Measurements from ENCODE around the gene B3GNT9. TPM values are rescaled to one million over a fixed set of nuclear protein-coding genes. Genes with fewer than 3 reads are reported as not detected.

The B3GNT9 gene
- total RNA-seq, 1 donor from 2014 or later = 13.9 TPM

- DNase-seq (ENCODE audit: low spot score) (no peak), ATAC-seq (peak; percentile 46)
- intact Hi-C loops (cut with DNase I) = no loop called here
Observed at GRCh38 chr16:67170949-67171649, 20.3 kb upstream of the B3GNT9 start.

DNA sequence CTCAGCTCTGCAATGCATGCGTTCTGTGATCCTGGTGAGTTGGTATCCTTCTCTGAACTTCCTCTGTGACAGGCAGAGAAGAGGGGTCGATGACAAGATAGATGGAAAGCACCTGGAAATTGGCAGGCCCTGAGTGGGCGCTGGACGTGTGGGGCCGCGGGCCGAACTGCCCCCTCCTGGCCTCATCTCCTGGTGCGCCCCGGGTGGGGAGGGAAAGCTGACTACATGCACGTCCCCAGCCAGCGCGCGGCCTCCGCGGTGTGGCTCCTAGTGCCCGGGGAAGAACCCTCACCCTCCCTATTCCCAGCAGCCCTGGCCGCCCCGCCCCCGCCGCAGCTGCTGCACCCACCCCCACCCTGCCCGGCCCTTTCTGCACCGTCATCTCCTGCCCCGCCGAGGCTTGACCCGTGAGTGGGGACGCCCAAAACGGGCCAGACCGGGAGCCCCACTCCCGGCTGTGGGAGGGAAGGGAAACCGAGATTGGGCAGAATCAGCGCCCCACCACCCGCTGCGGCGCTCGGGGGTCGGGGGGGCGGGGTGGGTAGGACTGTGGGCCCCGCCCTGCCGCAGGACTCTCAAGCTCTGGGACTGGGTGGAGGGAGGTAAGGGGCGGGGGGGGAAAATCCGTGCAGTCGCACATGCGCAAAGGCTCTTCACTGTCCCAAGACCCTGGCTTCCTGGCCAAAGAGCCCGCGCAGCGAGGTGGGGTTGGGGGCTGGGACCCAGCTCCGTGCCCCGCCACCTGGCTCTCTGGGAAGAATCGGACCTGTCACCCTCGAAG is 19.6 kb upstream of the B3GNT9 start, which contains the start of gene NOL3:
TSS of gene NOL3 (plus strand) at position 371 of the 781 bp plus-strand sequence.
- intact Hi-C loops (cut with DNase I) = no loop called here
- ATAC-seq (peak; percentile 71), DNase-seq (ENCODE audit: low spot score) (peak; percentile 88)

- no peak for DNase-seq (ENCODE audit: low spot score)
- ATAC-seq = no peak
- intact Hi-C loops (cut with DNase I) = no loop called here
Observed at GRCh38 chr16:67169642-67170167, 18.9 kb upstream of the B3GNT9 start.

- ATAC-seq = no peak
Observed at GRCh38 chr16:67169011-67169451, 18.2 kb upstream of the B3GNT9 start.

GRCh38 chr16:67167588-67167987 is 16.8 kb upstream of the B3GNT9 start:
- ATAC-seq (no peak), DNase-seq (ENCODE audit: low spot score) (no peak)
- intact Hi-C loops (cut with DNase I) = no loop called here

More at GRCh38 chr16:67169011-67169451, 18.2 kb upstream of the B3GNT9 start:
- no peak for DNase-seq (ENCODE audit: low spot score)
- intact Hi-C loops (cut with DNase I) = no loop called here

- ATAC-seq = no peak
- intact Hi-C loops (cut with DNase I) = no loop called here
- DNase-seq (ENCODE audit: low spot score) = no peak
Observed at GRCh38 chr16:67166598-67167168, 15.9 kb upstream of the B3GNT9 start.

- DNase-seq (ENCODE audit: low spot score) (no peak), ATAC-seq (no peak)
- intact Hi-C loops (cut with DNase I) = no loop called here
Observed at GRCh38 chr16:67166110-67166547, 15.3 kb upstream of the B3GNT9 start.

GRCh38 chr16:67165121-67166078 is 14.6 kb upstream of the B3GNT9 start:
- DNase-seq (ENCODE audit: low spot score) = no peak
- intact Hi-C loops (cut with DNase I) = no loop called here
- no peak for ATAC-seq

- peak; percentile 64 for ATAC-seq
- intact Hi-C loops (cut with DNase I) = no loop called here
- DNase-seq (ENCODE audit: low spot score) = no peak
Observed at GRCh38 chr16:67164599-67165061, 13.8 kb upstream of the B3GNT9 start, which contains the start of gene HSF4. Gene HSF4 (plus strand): TSS chr16:67164745. CDS start chr16:67164812, 67 bp downstream.

DNA sequence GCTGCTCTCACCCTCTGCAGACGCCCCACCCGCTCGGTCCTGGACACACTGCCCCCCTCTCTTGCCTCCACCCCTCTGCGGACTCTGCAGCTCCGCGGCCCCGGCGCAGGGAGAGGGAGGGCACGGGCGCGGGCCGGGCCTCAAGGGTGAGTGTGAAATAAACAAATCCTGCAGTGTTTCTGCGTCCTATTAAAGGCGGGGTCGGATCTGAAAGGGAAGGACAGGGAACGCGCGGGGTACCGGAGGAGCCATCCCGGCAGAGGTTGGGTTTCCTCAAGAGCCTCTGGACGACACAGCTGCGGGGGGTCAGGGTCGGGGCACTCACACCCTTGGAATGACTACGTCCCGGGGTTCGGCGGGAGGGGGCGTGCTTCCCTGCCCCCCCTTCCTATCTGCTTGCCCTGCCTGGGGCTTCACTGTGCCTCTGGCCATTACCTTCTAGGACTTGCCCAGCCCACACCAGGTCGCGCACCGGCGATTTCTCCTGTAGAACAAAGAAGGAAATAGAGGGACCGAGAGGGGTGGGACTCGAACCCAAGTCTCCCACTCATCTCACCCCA is 13.3 kb upstream of the B3GNT9 start:
- DNase-seq (ENCODE audit: low spot score) = no peak
- intact Hi-C loops (cut with DNase I) = no loop called here

DNA sequence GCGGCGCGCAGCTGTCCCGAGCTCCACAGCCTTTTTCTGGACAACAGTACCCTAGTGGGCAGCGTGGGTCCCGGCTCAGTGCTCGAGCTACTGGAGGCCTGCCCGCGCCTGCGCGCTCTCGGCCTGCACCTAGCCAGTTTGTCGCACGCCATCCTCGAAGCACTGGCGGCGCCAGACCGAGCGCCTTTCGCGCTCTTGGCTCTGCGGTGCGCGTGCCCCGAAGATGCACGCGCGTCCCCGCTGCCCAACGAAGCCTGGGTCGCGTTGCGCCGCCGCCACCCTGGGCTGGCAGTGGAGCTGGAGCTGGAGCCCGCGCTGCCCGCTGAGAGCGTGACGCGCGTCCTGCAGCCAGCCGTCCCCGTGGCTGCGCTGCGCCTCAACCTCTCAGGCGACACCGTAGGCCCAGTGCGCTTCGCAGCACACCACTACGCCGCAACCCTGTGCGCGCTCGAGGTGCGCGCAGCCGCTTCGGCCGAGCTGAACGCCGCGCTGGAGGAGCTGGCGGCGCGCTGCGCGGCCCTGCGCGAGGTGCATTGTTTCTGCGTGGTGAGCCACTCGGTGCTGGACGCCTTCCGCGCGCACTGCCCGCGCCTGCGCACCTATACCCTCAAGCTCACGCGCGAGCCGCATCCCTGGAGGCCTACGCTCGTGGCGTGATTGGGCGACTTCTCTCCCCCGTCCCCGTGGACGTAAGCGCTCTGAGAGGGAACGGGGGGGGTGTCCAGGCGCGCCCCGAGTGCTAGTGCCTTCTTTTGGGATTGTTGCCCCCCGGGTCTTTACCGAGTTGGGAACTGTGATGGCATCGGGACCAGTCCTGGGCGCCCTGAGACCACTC is 12.6 kb upstream of the B3GNT9 start:
- DNase-seq (ENCODE audit: low spot score) = no peak
- ATAC-seq = peak; percentile 48

More for the DNA sequence above, 13.3 kb upstream of the B3GNT9 start:
- ATAC-seq = peak; percentile 55

DNA sequence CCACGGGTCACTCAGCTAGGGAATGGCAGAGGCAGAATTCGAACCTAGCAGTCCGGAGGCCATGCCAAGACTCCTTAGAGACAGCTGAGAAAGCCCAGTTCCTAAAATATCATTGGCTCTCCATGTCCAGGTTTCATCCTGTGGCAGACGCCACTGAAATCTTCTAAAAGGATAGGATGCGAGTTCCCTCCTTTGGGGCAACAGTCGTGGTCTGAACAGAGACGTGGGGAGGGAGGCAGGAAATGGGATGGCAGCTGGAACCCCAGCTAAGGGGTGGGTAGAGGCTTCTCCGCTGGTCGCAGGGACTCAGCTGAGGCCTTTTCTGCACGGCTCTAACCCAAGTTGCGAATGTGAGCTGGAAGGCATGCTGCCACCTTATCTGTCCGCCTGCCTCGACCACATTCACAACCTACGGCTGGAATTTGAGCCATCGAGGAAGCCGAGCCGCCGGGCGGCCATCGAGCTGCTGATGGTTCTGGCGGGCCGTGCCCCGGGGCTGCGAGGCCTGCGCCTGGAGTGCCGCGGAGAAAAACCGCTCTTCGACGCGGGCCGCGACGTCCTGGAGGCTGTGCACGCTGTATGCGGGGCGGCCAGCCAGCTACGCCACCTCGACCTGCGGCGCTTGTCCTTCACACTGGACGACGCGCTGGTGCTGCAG is 11.8 kb upstream of the B3GNT9 start:
- intact Hi-C loops (cut with DNase I) = no loop called here
- DNase-seq (ENCODE audit: low spot score) (no peak), ATAC-seq (no peak)

More for the DNA sequence above, 12.6 kb upstream of the B3GNT9 start:
- intact Hi-C loops (cut with DNase I) = no loop called here

DNA sequence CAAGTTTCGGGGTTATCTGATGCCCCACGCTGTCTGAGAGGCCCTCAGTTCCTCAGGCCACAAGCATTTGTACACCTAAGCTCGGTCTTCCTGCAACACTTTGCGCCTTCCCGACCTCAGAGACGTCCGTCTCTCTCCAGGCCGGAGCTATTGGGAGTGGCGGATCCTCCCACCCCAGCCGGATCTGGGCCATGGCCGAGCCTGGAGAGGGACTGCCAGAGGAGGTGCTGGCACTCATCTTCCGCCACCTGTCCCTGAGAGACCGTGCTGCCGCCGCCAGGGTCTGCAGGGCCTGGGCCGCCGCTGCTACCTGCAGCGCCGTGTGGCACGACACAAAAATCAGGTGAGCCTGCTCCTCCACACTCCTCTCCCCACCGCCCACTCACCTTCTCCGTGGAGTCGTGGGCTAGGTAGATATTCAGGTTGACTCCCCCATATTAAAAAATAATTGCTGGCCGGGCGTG is 10.8 kb upstream of the B3GNT9 start:
- DNase-seq (ENCODE audit: low spot score) (no peak), ATAC-seq (no peak)
- intact Hi-C loops (cut with DNase I) = no loop called here

DNA sequence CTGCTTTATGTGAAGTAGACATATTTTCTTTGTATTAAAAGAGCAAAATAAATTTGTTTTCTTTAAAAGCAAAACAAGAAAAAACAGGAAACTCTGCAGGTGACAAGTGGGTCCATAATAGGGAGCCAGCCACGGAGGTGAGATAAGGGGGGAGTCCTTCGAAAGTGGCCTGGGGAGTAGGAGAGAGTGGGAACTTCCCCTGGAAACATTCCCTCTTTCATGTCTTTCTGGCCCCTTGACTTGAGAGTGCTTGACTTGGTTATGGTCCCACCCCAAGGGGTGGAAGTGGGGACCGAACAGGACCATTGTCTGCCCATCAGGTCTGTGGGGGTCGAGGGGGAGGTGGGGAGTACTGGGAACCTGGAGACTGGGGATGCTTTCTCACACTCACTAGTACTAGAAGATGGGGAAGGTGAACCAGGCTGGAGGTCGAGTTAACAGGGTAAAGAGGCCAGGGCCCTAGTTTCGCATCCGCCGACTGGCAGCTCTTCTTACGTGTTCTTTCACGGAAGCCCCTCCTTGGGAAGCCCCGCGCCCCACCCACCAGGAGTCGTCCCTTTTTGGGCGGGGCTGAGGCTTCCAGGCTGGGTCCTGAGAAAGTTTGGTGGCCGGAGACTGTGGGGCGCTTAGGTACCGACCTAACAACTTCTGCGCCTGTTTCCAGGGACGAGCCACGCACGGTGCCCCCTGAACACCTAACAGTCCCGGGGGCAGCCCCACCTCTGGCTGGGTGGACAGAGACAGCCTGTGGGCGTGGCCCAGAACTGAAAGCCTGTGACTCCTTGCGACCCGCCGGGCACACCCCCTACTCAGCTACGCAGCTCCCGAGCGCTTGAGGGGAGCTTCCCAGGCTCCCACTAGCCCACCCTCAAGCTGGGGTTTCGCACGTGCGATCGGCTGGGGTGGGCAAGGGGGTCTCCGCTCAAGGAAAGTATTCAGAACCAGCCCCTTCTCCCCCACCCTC is 8.1 kb upstream of the B3GNT9 start:
- ATAC-seq = no peak
- no peak for DNase-seq (ENCODE audit: low spot score)
- intact Hi-C loops (cut with DNase I) = no loop called here

DNA sequence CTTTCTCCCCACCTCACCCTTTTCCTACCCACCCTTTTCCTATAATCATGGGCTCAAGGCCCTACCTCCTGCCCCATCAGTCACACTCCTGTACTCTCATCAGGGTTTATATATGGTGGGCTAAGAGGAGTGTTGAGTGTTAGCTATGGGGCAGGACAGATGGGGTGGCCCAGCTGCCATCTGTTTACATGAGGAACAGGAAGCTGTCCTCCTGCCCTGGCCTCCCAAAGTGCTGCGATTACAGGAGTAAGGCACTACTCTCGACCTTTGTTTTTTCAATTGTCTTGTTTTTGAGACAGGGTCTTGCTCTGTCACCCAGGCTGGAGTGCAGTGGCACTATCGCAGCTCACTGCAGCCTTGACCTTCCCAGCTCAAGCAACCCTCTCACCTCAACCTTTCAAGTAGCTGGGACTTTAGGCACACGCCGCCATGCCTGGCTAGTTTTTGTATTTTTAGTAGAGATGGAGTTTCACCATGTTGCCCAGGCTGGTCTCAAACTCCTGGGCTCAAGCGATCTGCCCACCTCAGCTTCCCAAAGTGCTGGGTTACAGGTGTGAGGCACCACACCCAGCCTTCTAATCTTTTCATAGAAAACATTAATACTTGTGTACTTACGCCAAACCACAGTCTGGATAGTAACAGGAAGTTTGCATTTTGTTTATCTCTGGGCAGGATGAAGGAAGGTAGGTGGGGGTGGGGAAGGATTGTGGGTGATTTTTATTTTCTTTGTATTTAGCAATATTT is 7.3 kb upstream of the B3GNT9 start:
- ATAC-seq (no peak), DNase-seq (ENCODE audit: low spot score) (no peak)
- intact Hi-C loops (cut with DNase I) = no loop called here

Data from sciatic nerve (tissue), 2 donors.